Breast epithelium (tissue), 4 donors: ENCODE results near the gene AKIRIN2. TPM values are rescaled to one million over a fixed set of nuclear protein-coding genes. Genes with fewer than 3 reads are reported as not detected.
A peak's percentile ranks its signal among the peaks of the same experiment; 100 is the strongest.

ENCODE experiments used
- DNase-seq, 2 donors: peaks; one replicate each; pipeline ENCODE4 v3.0.0-alpha.2; 2019; ENCODE audit warnings: low spot score in 2 of 2
- H3K27ac ChIP-seq, 2 donors: fragments of 200-600 bp; sonication (generic) in 1 of 2; one replicate each; pipeline ENCODE4 v1.5.1; 2016 to 2019; ENCODE audit warnings: mild to moderate bottlenecking in 1 of 2
- H3K27me3 ChIP-seq, 2 donors: fragments of 200-600 bp; sonication (generic) in 1 of 2; one replicate each; pipeline versions ENCODE4 v1.5.1 to v1.6.0; 2017 to 2019; ENCODE audit warnings: control low read depth in 1 of 2, mild to moderate bottlenecking in 1 of 2
- H3K36me3 ChIP-seq: fragments of 200-600 bp; one replicate; pipeline ENCODE4 v1.5.1; 2019
- H3K4me1 ChIP-seq, 2 donors: fragments of 200-600 bp; sonication (generic); one replicate each; pipeline ENCODE4 v1.5.1; 2016 to 2019; ENCODE audit warnings: control low read depth in 1 of 2
- H3K4me3 ChIP-seq, 3 donors: fragments of 200-600 bp; sonication (generic); 1 replicate in 2 of 3; 2 replicates in 1 of 3; pipeline ENCODE4 v1.5.1; 2016 to 2019; ENCODE audit warnings: mild to moderate bottlenecking in 3 of 3, moderate library complexity in 2 of 3
- H3K9me3 ChIP-seq, 2 donors: fragments of 200-600 bp; sonication (generic) in 1 of 2; one replicate each; pipeline ENCODE4 v1.5.1; 2016 to 2019; ENCODE audit warnings: control low read depth in 1 of 2
- POLR2A ChIP-seq: fragments of 450-650 bp; IDR thresholded peaks from one replicate; pipeline ENCODE4 v1.6.1; 2016; ENCODE audit warnings: antibody characterized with exemption, mild to moderate bottlenecking, moderate library complexity
- POLR2AphosphoS5 ChIP-seq, 3 donors: sonication (generic); formaldehyde crosslinking; IDR thresholded peaks; one replicate each; pipeline ENCODE4 v1.6.1; 2017; ENCODE audit warnings: antibody characterized with exemption in 3 of 3
- intact Hi-C: fragments of 100-400 bp; cut with DNase I; formaldehyde crosslinking; loops from one replicate; pipeline ENCODE4 v1.15.1; 2023; ENCODE audit warnings: low total_unique reads
- total RNA-seq, 3 donors: library from RNA; depleted of rRNA; stranded (reverse); fragments of >200 nt; gene quantifications; one replicate each; pipeline ENCODE4 v1.1.0, GENCODE V29; 2016
- TF ChIP-seq, protein P1 (sequence below), 3 donors: fragments of 450-650 bp; IDR thresholded peaks; one replicate each; pipeline ENCODE4 v1.5.1; 2016 to 2017; ENCODE audit warnings: antibody characterized with exemption in 3 of 3, mild to moderate bottlenecking in 3 of 3, moderate library complexity in 3 of 3

The AKIRIN2 gene
- 10 to 100 TPM; 18.4 to 30.6 (median 22.8) TPM for total RNA-seq

DNA sequence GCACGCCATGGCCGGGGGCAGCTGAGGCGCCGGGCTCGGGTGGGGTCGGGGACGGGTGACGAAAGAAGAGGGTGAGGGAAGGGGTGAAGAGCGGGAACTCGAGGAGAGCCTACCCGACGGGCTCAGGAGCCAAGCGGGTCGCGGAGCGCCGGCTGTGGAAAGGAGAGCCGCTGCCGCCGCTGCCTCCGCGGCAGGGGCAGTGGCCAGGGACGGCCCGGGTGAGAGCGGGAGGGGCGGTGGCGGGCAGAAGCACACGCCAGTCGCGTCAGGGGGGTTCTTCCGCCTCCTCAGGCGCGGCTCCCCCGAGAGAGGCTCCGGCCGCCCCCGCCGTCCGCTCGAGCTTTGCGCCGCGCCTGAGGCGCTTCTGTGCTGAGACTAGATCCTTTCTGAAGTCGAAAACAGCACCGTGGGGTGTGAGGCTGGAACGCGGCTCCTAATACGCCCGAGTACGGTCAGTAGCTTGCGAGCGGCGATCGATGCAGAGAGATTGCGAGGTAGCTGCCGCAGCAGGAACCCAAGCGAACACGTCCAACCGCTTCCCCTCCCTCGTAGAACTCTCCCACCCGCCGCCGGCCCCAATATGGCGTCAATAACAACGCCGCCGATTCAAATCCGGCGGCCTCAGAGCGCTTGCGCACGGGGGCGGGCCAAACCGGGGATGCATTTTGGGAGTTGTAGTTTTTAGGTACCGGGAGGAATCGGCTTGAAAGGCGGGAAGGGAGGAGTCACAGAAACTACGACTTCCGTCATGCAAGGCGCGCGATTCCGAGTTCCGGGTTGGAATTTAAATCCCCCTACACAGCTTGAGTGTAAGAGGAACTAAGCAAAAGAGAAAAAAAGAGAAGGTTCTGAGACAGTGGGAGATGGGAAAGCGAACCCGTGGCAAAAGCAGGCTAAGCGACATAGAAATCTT lies at the start of gene AKIRIN2:
TSS of gene AKIRIN2 (minus strand) at position 558 of the 913 bp plus-strand sequence. CDS start at position 9, 549 bp downstream.
- Histone ChIP-seq H3K4me1 (peaks cover 0 to 9% of the 10 kb centered on the region in 2 donors), H3K27ac (peak within 1 kb of the TSS; percentile 97 to 99), H3K36me3 (no peaks in the 10 kb centered on the region), H3K4me3 (peak within 1 kb of the TSS; percentile 83 to 98 (median 96)), H3K27me3 (no peaks in the 10 kb centered on the region), H3K9me3 (no peaks in the 10 kb centered on the region)
- intact Hi-C loops = no loop called here
- DNase-seq = peak; percentile 97
- TF ChIP-seq, protein P1, sequence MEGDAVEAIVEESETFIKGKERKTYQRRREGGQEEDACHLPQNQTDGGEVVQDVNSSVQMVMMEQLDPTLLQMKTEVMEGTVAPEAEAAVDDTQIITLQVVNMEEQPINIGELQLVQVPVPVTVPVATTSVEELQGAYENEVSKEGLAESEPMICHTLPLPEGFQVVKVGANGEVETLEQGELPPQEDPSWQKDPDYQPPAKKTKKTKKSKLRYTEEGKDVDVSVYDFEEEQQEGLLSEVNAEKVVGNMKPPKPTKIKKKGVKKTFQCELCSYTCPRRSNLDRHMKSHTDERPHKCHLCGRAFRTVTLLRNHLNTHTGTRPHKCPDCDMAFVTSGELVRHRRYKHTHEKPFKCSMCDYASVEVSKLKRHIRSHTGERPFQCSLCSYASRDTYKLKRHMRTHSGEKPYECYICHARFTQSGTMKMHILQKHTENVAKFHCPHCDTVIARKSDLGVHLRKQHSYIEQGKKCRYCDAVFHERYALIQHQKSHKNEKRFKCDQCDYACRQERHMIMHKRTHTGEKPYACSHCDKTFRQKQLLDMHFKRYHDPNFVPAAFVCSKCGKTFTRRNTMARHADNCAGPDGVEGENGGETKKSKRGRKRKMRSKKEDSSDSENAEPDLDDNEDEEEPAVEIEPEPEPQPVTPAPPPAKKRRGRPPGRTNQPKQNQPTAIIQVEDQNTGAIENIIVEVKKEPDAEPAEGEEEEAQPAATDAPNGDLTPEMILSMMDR (IDR thresholded peaks at IDR 0.05) = no peak
- TF ChIP-seq POLR2A = peak; percentile 89
- TF ChIP-seq POLR2AphosphoS5 (IDR thresholded peaks at IDR 0.05) = peak; percentile 88 to 97 (median 91)

DNA sequence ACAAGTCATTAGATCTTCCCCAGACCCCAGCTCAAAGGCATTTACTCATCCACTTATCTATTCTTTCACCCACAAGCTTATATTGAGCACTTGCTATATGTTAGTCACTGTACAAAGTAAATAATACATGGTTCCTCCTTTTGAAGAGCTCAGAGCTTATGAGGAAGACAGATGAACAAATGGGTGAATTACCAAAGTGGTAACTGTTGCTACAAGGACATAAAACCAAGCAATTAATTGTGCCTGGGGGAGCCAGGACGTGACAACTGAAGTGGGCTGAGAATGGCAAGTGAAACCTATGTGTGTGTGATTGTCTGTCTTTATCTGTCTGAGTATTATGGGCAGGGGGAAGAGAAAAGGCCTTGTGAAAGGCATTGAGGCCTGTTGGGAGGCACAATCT lies 45.6 kb upstream of the AKIRIN2 start:
- TF ChIP-seq POLR2A (no peak), POLR2AphosphoS5 (IDR thresholded peaks at IDR 0.05) (no peak)
- no peak overlapping the region for H3K27ac ChIP-seq
- intact Hi-C loops = no loop called here
- H3K4me3 ChIP-seq = no peak overlapping the region
- H3K27me3 ChIP-seq = no peaks in the 10 kb centered on the region
- H3K9me3 ChIP-seq = no peaks in the 10 kb centered on the region
- no peaks in the 10 kb centered on the region for H3K4me1 ChIP-seq
- H3K36me3 ChIP-seq = no peaks in the 10 kb centered on the region
- DNase-seq = no peak

DNA sequence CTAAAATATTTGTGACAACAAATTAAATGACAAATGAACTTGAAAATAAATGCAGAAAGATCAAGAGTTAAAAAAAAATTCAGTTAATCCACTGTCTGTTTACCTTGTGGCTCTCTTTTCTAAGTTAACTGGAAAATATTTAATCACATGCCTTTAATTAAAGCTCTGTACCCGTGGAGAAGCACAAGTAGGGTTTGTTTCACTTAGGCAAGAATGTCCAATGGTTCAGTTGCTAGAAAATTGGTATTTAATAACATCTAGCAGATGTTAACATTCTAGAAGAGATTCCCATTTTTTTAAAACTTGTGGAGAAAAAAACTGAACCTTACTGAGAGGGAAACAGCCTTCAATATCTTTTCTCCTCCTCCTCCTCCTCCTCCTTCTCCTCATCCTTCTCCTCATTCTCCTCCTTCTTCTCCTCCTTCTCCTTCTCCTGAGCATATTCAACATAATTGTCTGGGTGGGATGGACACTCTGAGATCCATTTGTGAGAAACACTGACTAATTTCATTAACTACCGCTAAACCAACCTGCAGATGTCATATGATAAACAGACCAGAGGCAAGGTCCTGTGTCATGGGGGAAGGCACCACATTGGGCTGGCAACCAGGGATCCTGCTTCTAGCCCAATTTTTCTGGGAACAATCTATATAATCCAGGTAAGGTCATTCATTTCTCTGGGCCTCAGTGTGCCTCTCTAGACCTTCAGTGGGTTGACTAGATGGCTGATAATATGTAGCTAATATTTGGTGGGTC lies 44.1 kb upstream of the AKIRIN2 start:
- no peak overlapping the region for H3K27ac ChIP-seq
- intact Hi-C loops = no loop called here
- H3K36me3 ChIP-seq = no peaks in the 10 kb centered on the region
- TF ChIP-seq POLR2AphosphoS5 (IDR thresholded peaks at IDR 0.05) = no peak
- no peak for TF ChIP-seq POLR2A
- TF ChIP-seq, protein P1 (IDR thresholded peaks at IDR 0.05) = no peak
- H3K27me3 ChIP-seq = no peaks in the 10 kb centered on the region
- no peak for DNase-seq
- H3K4me3 ChIP-seq = no peak overlapping the region
- H3K4me1 ChIP-seq = no peaks in the 10 kb centered on the region
- no peaks in the 10 kb centered on the region for H3K9me3 ChIP-seq

DNA sequence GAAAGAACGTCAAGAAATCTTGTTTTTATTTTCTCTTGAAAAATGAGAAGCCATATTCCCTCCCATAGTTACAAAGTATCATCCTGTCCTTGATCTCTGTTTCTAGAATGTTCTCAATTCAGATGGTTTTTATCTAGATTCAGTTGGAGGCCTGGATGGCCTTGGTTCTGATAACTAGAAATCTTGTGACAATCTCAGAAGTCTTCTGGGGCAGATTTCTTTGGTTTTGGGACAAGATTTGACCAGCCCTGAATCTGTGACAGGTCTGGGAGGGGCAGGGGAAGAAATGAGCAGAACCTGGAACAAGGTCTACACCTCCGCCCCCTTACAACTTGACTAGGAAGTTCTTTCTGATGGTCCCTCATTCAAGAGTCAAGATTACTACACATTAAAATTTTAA lies 41.4 kb upstream of the AKIRIN2 start:
- no peaks in the 10 kb centered on the region for H3K4me1 ChIP-seq
- no peak overlapping the region for H3K27ac ChIP-seq
- no peaks in the 10 kb centered on the region for H3K9me3 ChIP-seq
- no peaks in the 10 kb centered on the region for H3K27me3 ChIP-seq
- no peak for TF ChIP-seq POLR2AphosphoS5 (IDR thresholded peaks at IDR 0.05)
- TF ChIP-seq, protein P1 (IDR thresholded peaks at IDR 0.05) = no peak
- no peak for TF ChIP-seq POLR2A
- no peaks in the 10 kb centered on the region for H3K36me3 ChIP-seq
- H3K4me3 ChIP-seq = no peak overlapping the region
- intact Hi-C loops = no loop called here
- DNase-seq = no peak

DNA sequence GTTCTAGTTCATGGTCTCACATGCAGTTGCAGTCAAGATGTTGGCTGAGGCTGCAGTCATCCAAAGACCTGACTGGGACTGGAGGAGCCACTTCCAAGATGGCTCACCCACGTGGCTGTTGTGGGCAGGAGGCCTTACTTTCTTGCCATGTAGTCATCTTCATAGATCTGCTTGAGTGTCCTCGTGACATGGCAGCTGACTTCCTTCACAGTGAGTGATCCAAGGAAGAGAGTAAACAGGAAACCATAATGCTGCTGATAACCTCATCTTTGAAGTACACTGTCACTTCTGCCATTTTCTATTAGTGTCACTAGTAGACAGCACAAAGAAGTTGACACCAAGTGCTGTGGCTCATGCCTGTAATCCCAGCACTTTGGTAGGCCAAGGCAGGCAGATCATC lies 40.1 kb upstream of the AKIRIN2 start:
- no peaks in the 10 kb centered on the region for H3K27me3 ChIP-seq
- DNase-seq = no peak
- intact Hi-C loops = no loop called here
- no peak overlapping the region for H3K4me3 ChIP-seq
- no peaks in the 10 kb centered on the region for H3K36me3 ChIP-seq
- no peak overlapping the region for H3K27ac ChIP-seq
- H3K9me3 ChIP-seq = no peaks in the 10 kb centered on the region
- H3K4me1 ChIP-seq = no peaks in the 10 kb centered on the region
- TF ChIP-seq POLR2A (no peak), POLR2AphosphoS5 (IDR thresholded peaks at IDR 0.05) (no peak)
- TF ChIP-seq, protein P1 (IDR thresholded peaks at IDR 0.05) = no peak
